Activated naive CD4-positive, alpha-beta T cell treated with anti-CD3 and anti-CD28 coated beads, Interleukin-2, amount 10 ng/mL, durations not matched to agents 7 days and 5 days (primary cell): ENCODE data around the gene CNOT3.
A peak's percentile ranks its signal among the peaks of the same experiment; 100 is the strongest.
"Not testable (repeated sequence)": the region's sequence is repeated elsewhere in the genome, so short reads cannot be mapped to it uniquely, and the experiment has no call there.

Experiments used
- CTCF ChIA-PET: fragments of 350-600 bp; sonication (Branson Sonifier 250); formaldehyde crosslinking; loops from one replicate; lab custom pipeline; 2021; ENCODE audit warnings: antibody characterized with exemption; lab: Charles Lee
- DNase-seq: peaks from one replicate; pipeline ENCODE4 v3.0.0-alpha.2; 2020
- H3K27ac Mint-ChIP-seq: one replicate; pipeline ENCODE4 v1.8.0; 2021; ENCODE audit warnings: mild to moderate bottlenecking, moderate library complexity, mixed read lengths
- H3K27me3 Mint-ChIP-seq: one replicate; pipeline ENCODE4 v1.8.0; 2021; ENCODE audit warnings: mild to moderate bottlenecking, mixed read lengths
- H3K36me3 Mint-ChIP-seq: one replicate; pipeline ENCODE4 v1.8.0; 2021; ENCODE audit warnings: mixed read lengths
- H3K4me1 Mint-ChIP-seq: one replicate; pipeline ENCODE4 v1.8.0; 2021; ENCODE audit warnings: mixed read lengths
- H3K4me3 Mint-ChIP-seq: one replicate; pipeline ENCODE4 v1.8.0; 2021; ENCODE audit warnings: mild to moderate bottlenecking, moderate library complexity, mixed read lengths
- H3K9me3 Mint-ChIP-seq: one replicate; pipeline ENCODE4 v1.8.0; 2021; ENCODE audit warnings: mixed read lengths

Gene CNOT3

DNA sequence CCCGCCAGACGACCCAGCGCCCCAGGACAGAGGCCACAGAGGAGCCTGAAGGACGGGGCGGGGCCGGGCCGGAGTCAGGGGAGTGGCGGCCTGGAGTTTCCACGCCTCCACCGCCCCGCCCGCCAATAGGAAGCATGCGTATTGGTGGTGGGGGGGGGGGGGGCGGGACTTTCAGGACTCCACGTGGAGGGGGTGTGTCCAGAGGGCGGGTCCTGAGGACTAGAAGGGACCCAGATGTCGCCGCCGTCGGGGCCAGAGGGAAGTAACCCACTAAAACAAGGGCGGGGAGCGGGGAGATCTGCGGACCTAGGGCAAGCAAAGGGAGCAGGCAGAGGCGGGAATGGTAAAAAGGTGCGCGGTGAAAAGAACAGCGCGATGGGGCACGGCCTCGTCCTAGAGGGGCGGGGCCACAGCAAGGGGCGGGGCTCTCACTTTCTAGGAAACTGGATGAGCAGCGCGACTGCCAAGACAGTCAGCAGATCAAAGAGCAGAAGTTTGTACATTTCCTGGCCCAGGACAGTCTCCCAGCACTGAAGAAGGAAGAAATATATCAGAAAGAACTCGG lies 24.8 kb downstream of the CNOT3 start:
- peak overlapping the region; percentile 83 for H3K27ac Mint-ChIP-seq
- CTCF ChIA-PET, result no interaction called here
- H3K4me1 Mint-ChIP-seq, result peaks cover 68% of the 10 kb centered on the region
- peaks cover 42% of the 10 kb centered on the region for H3K27me3 Mint-ChIP-seq
- H3K36me3 Mint-ChIP-seq, result peaks cover 11% of the 10 kb centered on the region
- H3K4me3 Mint-ChIP-seq, result peak overlapping the region; percentile 78
- DNase-seq, result peak; percentile 89
- H3K9me3 Mint-ChIP-seq, result no peaks in the 10 kb centered on the region

DNA sequence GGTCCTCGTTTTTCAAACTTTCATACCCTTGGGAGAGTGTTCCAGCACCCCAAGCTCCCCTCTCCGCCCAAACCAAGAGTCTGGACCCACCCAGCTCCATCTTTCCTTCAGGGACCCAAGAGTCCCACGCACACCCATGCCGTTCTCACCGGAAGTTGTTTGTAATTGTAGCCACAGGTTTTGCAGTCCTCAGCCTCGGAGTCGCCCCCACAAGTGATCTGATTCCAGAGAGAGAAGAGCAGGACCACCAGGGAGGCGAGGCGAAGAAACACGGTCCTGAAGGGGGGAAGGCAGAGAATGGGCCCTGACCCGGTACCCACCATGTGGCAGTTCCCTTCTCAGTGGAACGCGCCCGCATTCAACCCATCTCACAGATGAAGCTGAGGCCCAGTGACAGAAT lies 25.3 kb downstream of the CNOT3 start:
- CTCF ChIA-PET, result no interaction called here
- peak overlapping the region; percentile 78 for H3K4me3 Mint-ChIP-seq
- H3K27ac Mint-ChIP-seq, result peak overlapping the region; percentile 83
- H3K4me1 Mint-ChIP-seq, result peaks cover 65% of the 10 kb centered on the region
- H3K9me3 Mint-ChIP-seq, result no peaks in the 10 kb centered on the region
- peaks cover 42% of the 10 kb centered on the region for H3K27me3 Mint-ChIP-seq
- no peak for DNase-seq
- H3K36me3 Mint-ChIP-seq, result peaks cover 9% of the 10 kb centered on the region

DNA sequence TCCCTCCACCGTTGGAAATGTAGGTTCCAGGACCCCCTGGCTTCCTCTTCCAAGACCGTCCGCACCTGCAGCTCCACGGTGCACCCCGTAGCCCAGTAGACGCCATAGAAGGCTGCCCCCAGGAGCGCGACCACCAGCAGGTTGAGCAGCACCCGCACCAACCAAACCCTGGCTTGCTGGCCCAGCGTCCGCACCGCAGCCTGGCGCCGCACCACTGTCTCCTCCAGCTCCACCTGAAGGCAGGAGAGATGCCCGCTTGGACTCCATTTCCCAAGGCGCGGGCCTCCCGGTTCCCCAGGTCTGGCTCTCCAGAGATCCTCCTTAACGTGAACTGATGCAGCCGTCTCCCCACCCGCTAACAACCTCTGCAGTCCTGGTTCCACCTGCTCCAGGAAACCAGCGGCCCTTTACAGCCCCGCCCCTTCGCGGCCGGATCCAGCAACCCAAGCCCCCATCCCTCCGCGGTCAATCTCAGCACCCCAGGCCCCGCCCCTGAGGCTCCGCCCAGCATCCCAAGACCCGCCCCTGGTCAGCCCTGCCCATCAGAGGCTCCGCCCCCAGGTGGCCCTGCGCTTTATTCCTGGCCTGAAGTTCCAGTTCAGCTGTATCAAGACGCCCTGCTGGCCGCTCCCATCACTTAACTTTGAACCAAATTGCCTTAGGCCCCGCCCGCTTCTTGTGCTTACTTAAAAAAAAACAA lies 27.0 kb downstream of the CNOT3 start:
- Mint-ChIP-seq H3K4me3 (peak overlapping the region; percentile 71), H3K27ac (peak overlapping the region; percentile 19), H3K4me1 (peaks cover 57% of the 10 kb centered on the region), H3K36me3 (peaks cover 6% of the 10 kb centered on the region), H3K9me3 (no peaks in the 10 kb centered on the region), H3K27me3 (peaks cover 42% of the 10 kb centered on the region)
- DNase-seq, result peak; percentile 80
- CTCF ChIA-PET, result interaction anchor here (1.1 to 1.5 kb wide), 2 partner anchors 28 to 66 kb away, joined by 3 to 4 read pairs; no protein-coding TSS in a partner anchor

DNA sequence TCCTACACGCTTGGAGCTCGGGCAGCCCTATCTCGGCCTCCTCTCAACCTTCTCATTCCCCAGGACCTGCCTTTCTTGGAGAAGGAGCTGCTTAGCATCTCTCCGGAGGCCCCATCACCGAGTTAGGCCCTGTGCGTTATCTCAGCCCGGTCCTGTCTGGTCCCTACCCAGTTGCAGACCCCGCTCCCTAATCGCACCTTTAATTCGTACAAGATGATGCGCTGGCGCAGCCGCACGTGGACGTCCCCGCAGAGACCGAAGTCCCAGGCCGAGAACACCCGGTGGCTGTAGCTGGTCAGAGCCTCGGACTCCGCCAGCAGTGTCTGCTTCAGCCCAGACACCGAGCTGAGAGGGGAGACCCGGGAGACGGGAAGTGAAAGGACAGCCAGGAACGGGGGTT lies 27.7 kb downstream of the CNOT3 start:
- CTCF ChIA-PET, result interaction anchor here (1.1 to 1.5 kb wide), 2 partner anchors 28 to 65 kb away, joined by 3 to 4 read pairs; no protein-coding TSS in a partner anchor
- H3K27me3 Mint-ChIP-seq, result peaks cover 42% of the 10 kb centered on the region
- peaks cover 52% of the 10 kb centered on the region for H3K4me1 Mint-ChIP-seq
- DNase-seq, result no peak
- no peak overlapping the region for H3K4me3 Mint-ChIP-seq
- no peaks in the 10 kb centered on the region for H3K9me3 Mint-ChIP-seq
- H3K27ac Mint-ChIP-seq, result no peak overlapping the region
- H3K36me3 Mint-ChIP-seq, result peaks cover 6% of the 10 kb centered on the region

DNA sequence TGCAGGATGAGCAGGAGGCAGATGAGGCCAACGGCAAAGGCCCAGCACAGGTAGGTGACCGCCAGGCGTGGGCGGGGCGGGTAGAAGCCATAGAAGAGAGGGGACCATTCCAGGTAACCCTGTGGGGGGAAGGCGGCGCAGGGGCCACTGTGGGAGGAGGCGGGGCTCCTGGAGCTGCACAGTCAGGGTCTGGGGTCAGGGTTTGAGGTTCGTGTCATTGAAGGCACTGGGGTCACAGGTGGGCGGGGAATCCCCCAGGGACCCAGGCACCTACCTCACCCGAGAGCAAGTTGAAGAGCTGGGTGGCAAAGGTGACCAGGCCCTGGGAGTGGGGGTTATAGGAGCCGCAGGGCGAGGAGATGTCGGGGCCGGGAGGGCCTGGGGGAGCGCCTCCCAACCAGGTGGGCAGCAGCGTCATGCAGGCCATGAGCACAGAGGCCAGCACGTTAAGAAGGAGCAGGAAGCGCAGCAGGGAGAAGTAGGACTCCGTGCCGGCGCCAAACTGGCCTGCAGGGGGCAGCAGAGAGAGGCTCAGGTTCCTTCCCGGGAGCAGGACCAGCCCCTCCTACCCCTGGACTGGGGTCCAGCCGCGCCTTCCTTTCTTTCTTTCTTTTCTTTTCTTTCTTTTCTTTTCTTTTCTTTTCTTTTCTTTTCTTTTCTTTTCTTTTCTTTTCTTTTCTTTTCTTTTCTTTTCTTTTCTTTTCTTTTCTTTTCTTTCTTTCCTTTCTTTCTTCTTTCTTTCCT lies 30.8 kb downstream of the CNOT3 start:
- peaks cover 50% of the 10 kb centered on the region for H3K27me3 Mint-ChIP-seq
- H3K27ac Mint-ChIP-seq, result no peak overlapping the region
- CTCF ChIA-PET, result interaction anchor here (1.2 to 1.7 kb wide), 3 partner anchors 20 to 97 kb away, joined by 3 to 10 read pairs (median 4); partner anchors contain the start of gene MBOAT7
- H3K4me1 Mint-ChIP-seq, result peaks cover 27% of the 10 kb centered on the region
- peak; percentile 94 for DNase-seq
- H3K36me3 Mint-ChIP-seq, result peaks cover 5% of the 10 kb centered on the region
- H3K9me3 Mint-ChIP-seq, result no peaks in the 10 kb centered on the region
- H3K4me3 Mint-ChIP-seq, result no peak overlapping the region

DNA sequence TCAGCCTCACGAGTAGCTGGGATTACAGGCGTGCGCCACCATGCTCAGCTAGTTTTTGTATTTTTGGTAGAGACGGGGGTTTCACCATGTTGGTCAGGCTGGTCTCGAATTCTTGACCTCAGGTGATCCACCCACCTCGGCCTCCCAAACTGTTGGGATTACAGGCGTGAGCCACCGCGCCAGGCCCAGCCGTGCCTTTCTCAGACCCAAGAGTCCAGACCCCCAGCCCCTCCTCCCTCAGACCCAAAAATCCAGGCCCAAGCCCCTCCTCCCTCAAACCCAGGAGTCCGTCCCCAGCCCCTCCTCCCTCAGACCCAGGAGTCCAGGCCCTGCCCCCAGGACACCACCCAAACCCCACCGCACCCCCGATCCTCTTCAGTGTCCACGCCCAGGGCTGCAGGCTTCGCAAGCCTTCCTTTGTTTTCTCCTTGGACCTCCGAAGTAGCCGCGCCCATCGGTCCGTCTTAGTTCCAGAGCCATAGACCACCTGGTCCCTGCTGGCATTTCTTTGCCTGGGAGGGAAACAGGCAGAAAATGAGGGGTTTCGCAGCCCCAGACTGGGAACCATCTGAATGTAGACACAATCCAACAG lies 31.7 kb downstream of the CNOT3 start:
- Mint-ChIP-seq H3K36me3 (peaks cover 3% of the 10 kb centered on the region), H3K27ac (no peak overlapping the region), H3K4me3 (no peak overlapping the region), H3K27me3 (peaks cover 43% of the 10 kb centered on the region), H3K4me1 (peaks cover 18% of the 10 kb centered on the region), H3K9me3 (no peaks in the 10 kb centered on the region)
- DNase-seq, result no peak
- CTCF ChIA-PET, result interaction anchor here (1.0 to 2.7 kb wide), 5 partner anchors 25 to 97 kb away, joined by 3 to 16 read pairs (median 5); no protein-coding TSS in a partner anchor

DNA sequence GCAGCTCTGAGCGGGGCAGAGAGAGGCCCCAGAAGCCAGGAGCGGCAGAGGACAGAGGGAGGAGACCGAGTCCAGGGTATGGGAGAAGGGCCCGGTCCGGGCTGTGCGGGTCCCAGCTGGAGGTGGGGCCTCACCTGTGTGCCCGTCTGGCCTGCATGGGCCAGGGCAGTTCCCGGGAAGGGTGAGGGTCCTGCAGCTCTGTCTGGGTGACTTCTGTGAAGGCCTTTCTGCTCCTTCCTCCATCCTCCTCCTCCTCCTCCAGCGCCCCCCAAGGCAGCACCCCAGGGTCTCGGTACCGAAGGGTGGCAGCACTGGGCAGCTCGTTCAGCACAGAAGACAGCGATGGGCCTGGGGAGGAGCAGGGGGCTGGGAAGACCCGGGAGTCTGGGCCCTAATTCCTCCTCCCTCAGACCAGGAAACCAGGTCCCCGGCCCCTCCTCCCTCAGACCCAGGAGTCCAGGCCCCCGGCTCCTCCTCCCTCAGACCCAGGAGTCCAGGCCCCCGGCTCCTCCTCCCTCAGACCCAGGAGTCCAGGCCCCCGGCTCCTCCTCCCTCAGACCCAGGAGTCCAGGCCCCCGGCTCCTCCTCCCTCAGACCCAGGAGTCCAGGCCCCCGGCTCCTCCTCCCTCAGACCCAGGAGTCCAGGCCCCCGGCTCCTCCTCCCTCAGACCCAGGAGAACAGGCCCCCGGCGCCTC lies 34.3 kb downstream of the CNOT3 start:
- CTCF ChIA-PET, result interaction anchor here (2.6 to 2.7 kb wide), 2 partner anchors 60 to 94 kb away, joined by 11 to 16 read pairs; no protein-coding TSS in a partner anchor
- not testable (repeated sequence) for H3K4me1 Mint-ChIP-seq, H3K9me3 Mint-ChIP-seq, DNase-seq, H3K4me3 Mint-ChIP-seq, H3K36me3 Mint-ChIP-seq
- Mint-ChIP-seq H3K27ac (peak overlapping the region; percentile 49), H3K27me3 (peaks cover 17% of the 10 kb centered on the region)

DNA sequence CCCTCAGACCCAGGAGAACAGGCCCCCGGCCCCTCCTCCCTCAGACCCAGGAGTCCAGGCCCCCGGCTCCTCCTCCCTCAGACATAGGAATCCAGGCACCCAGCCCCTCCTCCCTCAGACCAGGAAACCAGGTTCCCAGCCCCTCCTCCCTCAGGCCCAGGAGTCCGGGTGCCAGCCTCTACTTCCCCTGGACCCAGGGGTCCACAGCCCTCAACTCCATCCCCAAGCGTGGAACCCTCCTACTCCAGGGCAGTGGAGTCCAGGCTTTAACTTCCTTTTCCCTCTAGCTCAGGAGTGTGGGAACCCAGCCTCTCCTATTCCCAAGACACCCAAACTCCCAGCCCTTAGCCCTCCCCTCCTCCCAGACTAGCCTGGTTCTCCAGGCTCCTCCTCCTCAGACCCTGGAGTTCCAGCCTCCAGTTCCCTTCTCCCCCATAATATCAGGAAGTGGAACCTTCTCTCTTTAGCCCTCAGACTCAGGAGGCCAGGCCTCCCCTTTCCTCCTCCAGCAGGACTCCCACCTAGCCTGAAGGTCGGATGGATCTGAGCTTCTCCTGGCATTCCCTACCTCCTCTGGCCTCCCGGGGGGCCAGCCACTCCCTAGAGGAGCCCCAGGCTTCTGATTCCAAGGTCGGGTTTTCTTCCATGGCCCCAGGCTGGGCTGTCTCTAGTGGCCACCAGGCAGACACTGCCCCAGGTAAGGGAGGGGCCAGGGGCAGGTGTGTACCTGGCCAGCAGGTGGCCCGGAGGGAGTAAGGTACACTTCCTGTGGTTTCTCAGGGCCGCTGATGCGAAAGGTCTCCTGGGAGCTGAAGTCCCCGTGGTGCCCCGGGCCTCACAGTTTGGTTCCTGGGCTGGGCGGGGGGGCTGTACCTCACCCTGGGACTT lies 35.2 kb downstream of the CNOT3 start, which contains the start of gene TMC4:
TSS of gene TMC4 (minus strand) at position 690 of the 888 bp plus-strand sequence. CDS start at position 647, 43 bp downstream.
- no peak within 1 kb of the TSS for H3K27ac Mint-ChIP-seq
- CTCF ChIA-PET, result interaction anchor here (2.0 kb wide), 1 partner anchor 93 kb away, joined by 5 read pairs; no protein-coding TSS in a partner anchor

DNA sequence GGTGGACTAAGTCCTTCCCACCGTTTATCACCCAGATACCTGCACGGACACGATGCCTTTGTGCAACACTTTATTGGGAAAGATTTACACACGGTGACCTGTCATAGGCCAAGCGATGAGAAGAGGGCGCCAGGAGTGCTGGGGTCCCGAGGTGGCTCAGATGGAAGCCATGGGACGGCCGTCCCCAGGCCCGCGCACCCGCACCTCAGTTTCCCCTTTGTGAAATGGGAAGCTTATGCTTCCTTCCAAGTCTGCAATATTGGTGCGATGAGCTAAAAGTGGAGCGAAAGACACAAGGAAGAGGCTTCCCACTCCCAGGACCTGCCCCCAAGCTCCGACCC lies 35.8 kb downstream of the CNOT3 start:
- H3K27ac Mint-ChIP-seq, result no peak overlapping the region
- H3K4me3 Mint-ChIP-seq, result no peak overlapping the region
- peaks cover 5% of the 10 kb centered on the region for H3K36me3 Mint-ChIP-seq
- CTCF ChIA-PET, result interaction anchor here (2.0 kb wide), 1 partner anchor 92 kb away, joined by 5 read pairs; no protein-coding TSS in a partner anchor
- H3K9me3 Mint-ChIP-seq, result no peaks in the 10 kb centered on the region
- H3K4me1 Mint-ChIP-seq, result peaks cover 2% of the 10 kb centered on the region
- no peak for DNase-seq
- peaks cover 15% of the 10 kb centered on the region for H3K27me3 Mint-ChIP-seq

More for the DNA sequence above, 35.2 kb downstream of the CNOT3 start, which contains the start of gene TMC4:
- Mint-ChIP-seq H3K4me3 (no peak within 1 kb of the TSS), H3K9me3 (no peaks in the 10 kb centered on the region), H3K4me1 (peaks cover 6% of the 10 kb centered on the region), H3K27me3 (peaks cover 15% of the 10 kb centered on the region), H3K36me3 (peaks cover 1% of the 10 kb centered on the region)
- peak; percentile 36 for DNase-seq

DNA sequence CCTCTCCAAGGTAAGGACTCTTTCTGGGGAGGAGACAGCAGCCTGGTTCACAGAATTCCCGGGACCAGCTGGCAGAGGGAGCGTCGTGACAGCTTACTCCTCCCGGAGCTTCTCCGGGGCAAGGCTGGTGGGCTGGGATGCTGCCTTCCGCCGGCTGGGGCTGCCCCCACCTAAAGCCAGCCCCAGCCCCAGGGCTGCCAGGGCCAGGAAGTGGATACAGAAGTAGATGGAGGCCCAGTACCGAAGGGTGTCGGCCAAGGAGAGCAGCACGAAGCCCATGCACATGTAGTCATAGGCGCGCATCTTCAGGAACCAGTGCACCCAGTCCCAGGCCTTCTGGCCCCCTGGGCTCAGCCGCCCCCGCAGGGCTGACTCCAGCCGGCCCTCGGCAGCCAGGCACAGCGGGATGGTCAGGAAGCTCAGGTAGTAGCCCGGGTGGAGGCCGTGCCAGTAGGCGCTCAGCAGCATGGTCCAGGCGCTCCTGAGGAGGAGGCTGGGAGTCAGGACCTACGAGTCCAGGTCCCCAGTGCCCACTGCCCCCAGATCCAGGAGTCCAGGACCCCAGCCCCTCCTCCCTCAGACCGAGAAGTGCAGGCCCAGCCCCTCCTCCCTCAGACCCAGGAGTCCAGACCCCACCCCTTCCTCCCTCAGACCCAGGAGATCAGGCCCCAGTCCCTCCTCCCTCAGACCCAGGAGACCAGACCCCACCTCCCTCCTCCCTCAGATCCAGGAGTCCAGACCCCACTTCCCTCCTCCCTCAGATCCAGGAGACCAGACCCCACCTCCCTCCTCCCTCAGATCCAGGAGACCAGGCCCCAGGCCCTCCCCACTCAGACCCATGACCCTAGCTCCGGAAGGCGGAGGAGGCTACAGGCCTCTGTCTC lies 36.6 kb downstream of the CNOT3 start:
- no peak for DNase-seq
- no peak overlapping the region for H3K4me3 Mint-ChIP-seq
- CTCF ChIA-PET, result interaction anchor here (2.0 kb wide), 1 partner anchor 92 kb away, joined by 5 read pairs; no protein-coding TSS in a partner anchor
- H3K27me3 Mint-ChIP-seq, result peaks cover 15% of the 10 kb centered on the region
- H3K36me3 Mint-ChIP-seq, result peaks cover 8% of the 10 kb centered on the region
- H3K4me1 Mint-ChIP-seq, result no peaks in the 10 kb centered on the region
- H3K9me3 Mint-ChIP-seq, result no peaks in the 10 kb centered on the region
- H3K27ac Mint-ChIP-seq, result no peak overlapping the region

DNA sequence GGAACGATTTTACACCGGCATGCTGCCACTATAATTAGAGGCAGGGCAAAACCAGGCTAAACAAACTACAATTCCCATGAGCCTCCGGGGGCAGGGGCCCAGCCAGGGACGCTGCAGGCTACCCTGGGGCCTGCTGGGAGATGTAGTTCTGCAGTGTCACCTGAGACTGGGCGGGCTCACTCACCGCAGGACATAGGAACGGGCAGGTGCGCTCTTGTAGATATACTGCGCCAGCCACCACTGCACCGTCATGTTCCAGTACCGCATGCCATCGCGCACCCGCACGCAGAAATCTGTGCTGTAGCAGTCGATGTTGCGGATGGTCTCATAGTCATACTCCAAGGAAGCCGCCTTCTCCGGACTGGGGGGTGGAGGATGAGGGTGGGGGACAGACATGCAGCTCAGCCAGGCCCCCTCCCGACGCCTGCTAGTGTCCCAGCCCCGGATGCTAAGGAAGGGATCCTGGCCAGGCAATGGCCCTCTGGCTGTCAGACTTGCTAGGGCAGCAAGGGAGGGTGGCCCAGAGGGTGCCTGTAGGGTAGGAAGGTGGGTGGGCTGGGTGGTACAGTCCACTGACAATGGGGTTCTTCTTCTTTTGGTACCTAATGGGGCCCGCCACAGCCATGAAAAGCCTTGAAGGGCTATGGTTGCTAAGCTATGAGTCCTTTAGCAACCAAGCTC lies 41.2 kb downstream of the CNOT3 start:
- Mint-ChIP-seq H3K4me3 (no peak overlapping the region), H3K27me3 (no peaks in the 10 kb centered on the region), H3K36me3 (peaks cover 8% of the 10 kb centered on the region), H3K4me1 (no peaks in the 10 kb centered on the region), H3K27ac (no peak overlapping the region), H3K9me3 (no peaks in the 10 kb centered on the region)
- DNase-seq, result peak; percentile 59
- CTCF ChIA-PET, result interaction anchor here (1.0 to 1.5 kb wide), 2 partner anchors 9 to 54 kb away, joined by 3 to 4 read pairs; no protein-coding TSS in a partner anchor
